DMS153 treated with DMSO at 0.1 percent for 48 hours (cell line): ENCODE measurements around the gene RNF8.

Experiments used
- DNase-seq: peaks from one replicate; lab custom pipeline; 2025; ENCODE audit not compliant: unreplicated experiment; lab: John Stamatoyannopoulos, UW

Gene RNF8

DNA sequence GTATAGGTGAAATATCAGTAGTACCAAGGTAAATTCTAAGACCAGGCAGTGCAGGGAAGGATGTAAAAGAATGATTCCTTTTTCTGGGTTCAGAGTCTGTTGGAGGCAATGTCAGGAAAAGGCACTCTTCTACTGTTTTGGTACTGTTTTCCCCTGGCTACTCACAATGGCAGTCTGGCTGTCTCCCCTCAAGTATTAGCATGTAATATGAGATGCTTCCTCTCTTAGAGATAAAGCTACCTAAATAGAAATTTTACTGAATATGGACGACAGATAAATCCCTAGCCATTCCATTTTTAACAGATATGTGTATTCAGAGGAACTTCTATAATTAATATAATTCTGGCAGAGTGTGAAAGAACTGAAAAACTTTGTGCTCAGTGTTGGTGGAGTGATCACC, 3.5 kb downstream of the RNF8 start:
- DNase-seq, result no peak

GRCh38 chr6:37357860-37358259, 4.1 kb downstream of the RNF8 start:
- no peak for DNase-seq

- DNase-seq, result no peak
Measured at GRCh38 chr6:37359039-37359438, 5.3 kb downstream of the RNF8 start.

GRCh38 chr6:37362101-37362828, 8.5 kb downstream of the RNF8 start:
- DNase-seq, result no peak

GRCh38 chr6:37365791-37366190, 12.0 kb downstream of the RNF8 start:
- no peak for DNase-seq

GRCh38 chr6:37366910-37367309, 13.1 kb downstream of the RNF8 start:
- no peak for DNase-seq

DNA sequence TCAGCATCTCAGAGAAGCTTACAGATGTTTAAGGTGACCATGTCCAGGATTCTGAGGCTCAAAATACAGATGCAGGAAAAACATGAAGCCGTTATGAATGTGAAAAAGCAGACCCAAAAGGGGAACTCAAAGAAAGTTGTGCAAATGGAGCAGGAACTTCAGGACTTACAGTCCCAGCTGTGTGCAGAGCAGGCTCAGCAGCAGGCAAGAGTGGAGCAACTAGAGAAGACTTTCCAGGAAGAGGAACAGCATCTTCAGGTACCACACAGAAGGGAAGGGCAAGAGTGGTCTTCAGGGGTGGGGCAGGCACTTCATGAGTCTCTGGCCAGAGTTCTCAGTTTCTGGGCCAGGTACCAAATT, 15.2 kb downstream of the RNF8 start:
- no peak for DNase-seq

GRCh38 chr6:37369321-37370201, 15.8 kb downstream of the RNF8 start:
- no peak for DNase-seq

DNA sequence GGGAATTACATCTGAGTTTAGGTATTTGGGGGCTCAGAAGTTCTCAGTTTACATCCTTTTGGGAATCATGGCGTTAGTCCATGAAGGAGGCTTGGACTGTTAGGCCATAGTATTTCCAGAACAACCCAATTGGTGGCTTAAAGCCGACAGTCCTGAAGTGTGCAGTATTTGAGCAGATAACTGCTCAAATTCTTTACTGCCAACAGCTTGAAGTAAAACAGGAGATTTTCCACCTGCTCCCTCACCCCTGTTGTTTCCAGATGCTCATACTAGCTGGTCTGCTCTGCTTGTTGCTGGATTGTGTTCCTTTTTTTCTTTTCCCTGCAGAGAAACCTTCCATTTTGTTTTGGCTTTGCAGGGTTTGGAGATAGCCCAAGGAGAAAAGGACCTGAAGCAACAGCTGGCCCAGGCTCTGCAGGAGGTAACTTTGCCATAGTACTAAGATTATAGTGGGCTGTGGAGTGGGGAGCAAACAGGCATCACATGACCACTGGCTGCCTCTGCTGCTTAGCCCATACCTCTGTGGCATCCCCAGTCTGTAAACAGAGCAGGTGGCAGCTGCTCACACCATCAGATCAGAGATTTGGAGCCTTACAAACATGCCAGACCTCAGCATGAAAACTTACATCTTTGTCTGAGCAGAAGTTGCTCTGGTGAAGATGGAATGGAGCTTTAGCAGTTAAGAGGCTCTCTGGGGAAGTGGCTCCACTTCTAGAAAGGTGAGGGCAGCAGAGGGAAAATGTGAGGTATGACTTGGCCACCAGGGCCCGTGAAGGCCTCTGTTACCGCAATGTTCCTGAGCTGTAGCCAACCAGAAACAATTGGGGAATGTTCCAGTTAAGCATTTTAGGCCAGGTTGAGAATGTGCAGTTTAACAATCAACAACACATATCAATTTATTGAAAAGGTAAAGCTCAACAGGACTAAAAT, 17.6 kb downstream of the RNF8 start:
- no peak for DNase-seq

- DNase-seq, result no peak
Measured at GRCh38 chr6:37372116-37372515, 18.3 kb downstream of the RNF8 start.

- no peak for DNase-seq
Measured at GRCh38 chr6:37373822-37374471, 20.2 kb downstream of the RNF8 start.

DNA sequence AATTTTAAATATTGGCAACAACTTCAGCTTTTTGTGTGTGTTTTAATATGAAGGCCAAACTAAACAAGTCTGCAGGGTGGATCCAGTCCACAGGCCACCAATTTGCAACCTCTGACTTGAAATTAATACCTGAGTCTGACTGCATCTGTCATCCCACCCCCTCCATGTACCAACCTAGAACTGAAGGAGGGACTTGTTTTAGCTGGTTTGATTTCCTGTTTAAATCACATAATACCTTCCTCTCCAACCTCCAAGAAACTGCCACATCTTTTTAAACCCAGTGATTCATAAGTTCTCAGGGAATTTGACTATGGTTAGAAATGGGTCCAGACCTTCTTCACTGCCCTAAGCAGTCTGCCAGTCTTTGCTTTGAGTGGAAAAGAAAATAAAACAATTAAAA, 21.6 kb downstream of the RNF8 start:
- DNase-seq, result no peak

DNA sequence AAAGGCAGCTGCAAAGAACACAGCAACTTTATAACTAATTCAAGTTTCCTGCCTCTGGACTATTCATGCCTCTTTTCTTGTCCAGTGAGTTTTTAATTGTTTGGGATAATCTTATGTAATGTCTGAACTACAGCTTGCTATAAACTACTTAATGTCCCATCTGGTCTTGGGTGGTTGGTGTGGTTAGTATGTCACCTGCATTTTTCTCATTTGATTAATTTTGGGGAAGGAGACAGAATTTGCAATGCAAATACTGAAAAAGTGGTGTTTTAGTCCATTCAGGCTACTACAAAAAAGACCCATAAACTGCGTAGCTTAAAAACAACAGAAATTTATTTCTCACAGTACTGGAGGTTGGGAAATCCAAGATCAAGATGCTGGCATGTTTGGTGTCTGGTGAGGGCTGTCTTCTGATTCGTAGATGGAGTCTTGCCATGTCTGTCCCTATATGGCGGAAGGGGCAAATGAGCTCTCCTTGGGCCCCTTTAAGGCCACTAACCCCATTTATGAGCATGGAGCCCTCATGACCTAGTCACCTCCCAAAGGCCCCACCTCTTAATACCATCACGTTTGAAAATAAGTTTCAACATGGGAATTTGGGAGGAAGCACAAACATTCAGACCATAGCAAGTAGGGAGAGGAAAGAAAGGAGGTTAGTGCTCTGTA, 22.4 kb downstream of the RNF8 start:
- DNase-seq, result no peak

DNA sequence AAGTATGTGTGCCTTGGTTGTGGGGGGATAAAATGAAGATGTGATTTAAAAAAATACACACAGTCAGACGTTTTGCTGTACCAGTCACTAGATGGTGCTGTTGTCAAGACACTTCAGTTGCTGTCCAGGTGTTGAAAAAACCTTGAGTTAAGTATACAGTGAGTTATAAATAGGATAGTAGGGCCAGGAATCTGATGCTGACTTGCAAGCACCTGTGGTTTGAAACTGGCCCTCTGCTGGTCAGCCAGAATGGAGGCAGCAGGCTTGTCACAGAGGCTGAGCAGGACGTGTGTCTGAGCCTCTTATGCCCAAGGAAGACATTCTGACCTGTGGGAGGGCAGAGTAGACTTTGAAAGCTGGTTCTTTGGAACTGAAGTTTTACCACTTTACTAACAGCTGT, 27.8 kb downstream of the RNF8 start:
- DNase-seq, result peak; percentile 30

- DNase-seq, result no peak
Measured at GRCh38 chr6:37382994-37383765, 29.4 kb downstream of the RNF8 start.

DNA sequence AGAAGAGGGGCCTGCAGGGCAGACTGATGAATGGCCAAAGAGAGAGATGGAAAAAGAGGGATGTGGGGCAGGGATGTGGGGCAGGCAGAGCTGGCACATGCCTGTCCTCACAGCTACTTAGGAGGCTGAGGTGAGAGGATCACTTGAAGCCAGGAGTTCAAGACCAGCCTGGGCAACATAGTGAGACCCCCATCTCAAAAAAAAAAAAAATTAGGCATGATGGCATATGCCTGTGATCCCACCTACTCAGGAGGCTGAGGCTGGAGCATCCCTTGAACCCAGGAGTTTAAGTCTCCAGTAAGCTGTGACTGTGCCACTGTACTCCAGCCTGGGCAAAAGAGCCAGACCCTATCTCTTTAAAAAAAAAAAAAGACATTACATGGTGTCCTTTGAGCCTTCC, 34.8 kb downstream of the RNF8 start:
- no peak for DNase-seq

GRCh38 chr6:37389857-37390256, 36.1 kb downstream of the RNF8 start:
- no peak for DNase-seq

DNA sequence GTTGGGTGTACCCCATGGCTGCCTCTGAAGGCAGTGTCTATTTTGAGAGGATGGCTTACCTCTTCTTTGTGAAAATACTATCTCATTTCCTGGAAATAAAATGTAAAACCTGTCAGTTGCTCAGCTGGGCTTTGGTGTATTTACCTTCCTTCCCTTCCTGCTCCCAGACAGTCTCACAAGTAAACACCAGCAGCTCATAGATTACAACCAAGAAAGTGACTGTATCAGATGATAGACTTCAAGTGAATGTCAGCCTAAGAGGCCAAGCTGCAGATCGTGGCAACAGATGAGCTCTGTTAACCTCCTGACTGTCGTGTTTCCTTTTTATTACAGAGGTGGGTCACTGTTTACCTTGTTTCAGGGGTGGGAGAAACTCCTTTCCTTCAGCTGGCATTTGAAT, 37.3 kb downstream of the RNF8 start:
- DNase-seq, result no peak

- DNase-seq, result no peak
Measured at GRCh38 chr6:37392821-37393220, 39.0 kb downstream of the RNF8 start.
